Neural crest cell (in vitro differentiated cells): ENCODE results near the gene RIMBP2. TPM values are rescaled to one million over a fixed set of nuclear protein-coding genes. Genes with fewer than 3 reads are reported as not detected.

Experiments
- DNase-seq: peaks from one replicate; pipeline ENCODE4 v3.0.0; 2021; ENCODE audit warnings: low read depth, mixed read lengths, low spot score
- H3K27ac Mint-ChIP-seq: one replicate; pipeline ENCODE4 v1.8.0; 2021; ENCODE audit warnings: mild to moderate bottlenecking, mixed read lengths; ENCODE audit not compliant: unreplicated experiment
- H3K27me3 Mint-ChIP-seq: 2 replicates; pipeline ENCODE4 v1.8.0; 2021; ENCODE audit warnings: low read depth, mild to moderate bottlenecking, mixed read lengths
- H3K36me3 Mint-ChIP-seq: 2 replicates; pipeline ENCODE4 v1.8.0; 2021; ENCODE audit warnings: low read depth, mild to moderate bottlenecking, mixed read lengths
- H3K4me1 Mint-ChIP-seq: 2 replicates; pipeline ENCODE4 v1.8.0; 2021; ENCODE audit warnings: mixed read lengths
- H3K4me3 Mint-ChIP-seq: one replicate; pipeline ENCODE4 v1.8.0; 2021; ENCODE audit warnings: mild to moderate bottlenecking, mixed read lengths
- H3K9me3 Mint-ChIP-seq: 2 replicates; pipeline ENCODE4 v1.8.0; 2021; ENCODE audit warnings: mixed read lengths
- total RNA-seq: library from RNA; stranded (reverse); gene quantifications from 2 replicates; pipeline ENCODE4 v1.2.1, GENCODE V29; 2021
- TF ChIP-seq, protein P1 (sequence below): fragments of 200-600 bp; sonication (generic); conservative IDR thresholded peaks from 2 replicates; pipeline ENCODE4 v1.5.0; 2021; ENCODE audit warnings: antibody characterized with exemption, mild to moderate bottlenecking

RIMBP2 gene
- total RNA-seq, 1 donor from 2014 or later, result 5.9 TPM

DNA sequence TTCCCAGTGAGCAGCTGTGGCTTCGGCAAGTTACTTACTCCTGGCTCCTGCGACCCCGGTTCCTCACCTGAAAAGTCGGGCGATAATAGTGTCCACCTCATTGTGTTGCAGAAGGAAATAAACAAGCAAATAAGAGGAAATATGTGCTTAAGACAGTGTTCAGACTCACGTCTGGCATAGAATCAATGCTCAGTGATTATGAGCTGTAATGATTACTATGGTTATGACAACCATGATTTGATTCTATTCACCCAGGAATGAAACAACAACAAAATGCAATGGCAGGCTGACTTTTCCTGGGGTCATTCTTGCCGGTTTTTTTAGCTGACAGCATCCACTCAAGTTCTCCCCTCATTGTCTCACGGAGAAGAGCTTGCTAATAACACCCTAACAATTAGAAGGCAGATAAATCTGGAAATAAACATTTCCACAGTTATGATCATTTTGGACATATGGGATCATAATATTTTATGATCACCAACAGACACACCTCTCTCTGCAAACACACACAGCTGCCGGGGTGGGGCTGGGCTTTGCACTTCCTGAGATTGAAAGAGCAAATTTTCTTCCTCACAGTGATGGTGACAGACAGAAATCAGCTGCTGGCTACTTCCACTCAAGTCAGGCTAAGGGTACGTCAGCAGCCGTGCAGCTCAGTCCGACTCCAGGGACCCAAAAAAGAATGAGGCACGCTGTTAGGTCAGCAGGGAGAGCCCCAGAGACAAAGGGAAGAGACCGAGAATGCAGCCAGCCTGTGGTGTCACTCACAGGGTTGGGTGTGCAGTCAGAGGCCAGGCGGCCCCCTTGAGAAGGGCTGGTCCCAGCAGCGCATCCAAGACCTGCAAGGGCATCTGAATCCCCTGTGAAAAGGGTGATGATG lies 158.0 kb downstream of the RIMBP2 start:
- Mint-ChIP-seq H3K36me3 (no peaks in the 10 kb centered on the region), H3K27ac (no peak overlapping the region), H3K27me3 (peaks cover 48% of the 10 kb centered on the region), H3K4me3 (no peak overlapping the region), H3K4me1 (no peaks in the 10 kb centered on the region), H3K9me3 (no peaks in the 10 kb centered on the region)
- DNase-seq, result no peak
- TF ChIP-seq, protein P1, sequence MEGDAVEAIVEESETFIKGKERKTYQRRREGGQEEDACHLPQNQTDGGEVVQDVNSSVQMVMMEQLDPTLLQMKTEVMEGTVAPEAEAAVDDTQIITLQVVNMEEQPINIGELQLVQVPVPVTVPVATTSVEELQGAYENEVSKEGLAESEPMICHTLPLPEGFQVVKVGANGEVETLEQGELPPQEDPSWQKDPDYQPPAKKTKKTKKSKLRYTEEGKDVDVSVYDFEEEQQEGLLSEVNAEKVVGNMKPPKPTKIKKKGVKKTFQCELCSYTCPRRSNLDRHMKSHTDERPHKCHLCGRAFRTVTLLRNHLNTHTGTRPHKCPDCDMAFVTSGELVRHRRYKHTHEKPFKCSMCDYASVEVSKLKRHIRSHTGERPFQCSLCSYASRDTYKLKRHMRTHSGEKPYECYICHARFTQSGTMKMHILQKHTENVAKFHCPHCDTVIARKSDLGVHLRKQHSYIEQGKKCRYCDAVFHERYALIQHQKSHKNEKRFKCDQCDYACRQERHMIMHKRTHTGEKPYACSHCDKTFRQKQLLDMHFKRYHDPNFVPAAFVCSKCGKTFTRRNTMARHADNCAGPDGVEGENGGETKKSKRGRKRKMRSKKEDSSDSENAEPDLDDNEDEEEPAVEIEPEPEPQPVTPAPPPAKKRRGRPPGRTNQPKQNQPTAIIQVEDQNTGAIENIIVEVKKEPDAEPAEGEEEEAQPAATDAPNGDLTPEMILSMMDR, result no peak

DNA sequence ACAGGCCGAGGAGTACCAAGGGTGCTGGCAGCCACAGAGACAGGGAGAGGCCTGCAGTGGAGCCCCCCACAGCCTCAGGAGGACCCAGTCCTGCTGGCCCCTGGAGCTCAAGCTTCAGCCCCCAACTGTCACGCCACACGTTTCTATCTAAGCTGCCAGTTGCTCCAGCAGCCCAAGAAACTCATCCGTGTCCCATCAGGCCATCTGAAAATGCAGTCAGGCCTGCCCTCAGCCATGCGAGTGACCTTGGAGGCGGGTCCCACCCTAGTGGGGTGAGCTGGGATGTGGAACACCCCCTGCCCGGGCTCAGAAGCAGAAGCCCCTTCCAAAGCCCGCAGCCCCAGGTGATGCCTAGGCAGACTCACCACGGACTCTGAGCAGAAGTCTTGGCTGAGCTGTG lies 158.9 kb downstream of the RIMBP2 start:
- Mint-ChIP-seq H3K27ac (no peak overlapping the region), H3K9me3 (no peaks in the 10 kb centered on the region), H3K4me1 (no peaks in the 10 kb centered on the region), H3K36me3 (no peaks in the 10 kb centered on the region), H3K4me3 (no peak overlapping the region), H3K27me3 (peaks cover 44% of the 10 kb centered on the region)
- no peak for DNase-seq
- TF ChIP-seq, protein P1, result no peak

DNA sequence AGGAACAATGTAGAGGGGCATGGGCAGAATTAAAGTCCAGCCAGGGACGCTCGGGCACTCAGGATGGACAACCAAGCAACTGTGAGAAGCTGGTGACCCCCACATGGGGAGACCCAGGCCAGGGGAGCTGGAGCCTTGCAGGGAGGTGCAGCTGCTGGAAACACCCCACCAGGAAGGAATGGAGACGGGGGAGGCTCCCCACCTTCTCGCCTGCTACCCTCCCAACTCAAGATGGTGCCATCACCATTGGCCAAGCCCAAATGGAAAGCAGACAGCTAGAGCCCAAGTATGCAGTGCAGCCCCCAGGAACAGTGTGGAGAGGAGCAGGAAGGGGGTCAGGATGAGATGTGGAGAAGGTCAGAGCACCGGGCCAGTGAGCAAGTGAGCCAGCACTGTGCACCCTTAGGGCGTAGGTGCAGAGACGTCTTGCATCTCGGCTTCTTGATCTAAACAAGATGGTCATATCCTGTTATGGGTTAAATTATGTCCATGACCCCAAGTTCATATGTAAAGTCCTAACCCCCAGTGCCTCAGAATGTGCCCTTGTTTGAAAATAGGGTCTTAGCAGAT lies 159.5 kb downstream of the RIMBP2 start:
- H3K27me3 Mint-ChIP-seq, result peaks cover 46% of the 10 kb centered on the region
- DNase-seq, result no peak
- no peaks in the 10 kb centered on the region for H3K9me3 Mint-ChIP-seq
- no peaks in the 10 kb centered on the region for H3K4me1 Mint-ChIP-seq
- H3K4me3 Mint-ChIP-seq, result no peak overlapping the region
- H3K27ac Mint-ChIP-seq, result no peak overlapping the region
- H3K36me3 Mint-ChIP-seq, result no peaks in the 10 kb centered on the region
- TF ChIP-seq, protein P1, result no peak

DNA sequence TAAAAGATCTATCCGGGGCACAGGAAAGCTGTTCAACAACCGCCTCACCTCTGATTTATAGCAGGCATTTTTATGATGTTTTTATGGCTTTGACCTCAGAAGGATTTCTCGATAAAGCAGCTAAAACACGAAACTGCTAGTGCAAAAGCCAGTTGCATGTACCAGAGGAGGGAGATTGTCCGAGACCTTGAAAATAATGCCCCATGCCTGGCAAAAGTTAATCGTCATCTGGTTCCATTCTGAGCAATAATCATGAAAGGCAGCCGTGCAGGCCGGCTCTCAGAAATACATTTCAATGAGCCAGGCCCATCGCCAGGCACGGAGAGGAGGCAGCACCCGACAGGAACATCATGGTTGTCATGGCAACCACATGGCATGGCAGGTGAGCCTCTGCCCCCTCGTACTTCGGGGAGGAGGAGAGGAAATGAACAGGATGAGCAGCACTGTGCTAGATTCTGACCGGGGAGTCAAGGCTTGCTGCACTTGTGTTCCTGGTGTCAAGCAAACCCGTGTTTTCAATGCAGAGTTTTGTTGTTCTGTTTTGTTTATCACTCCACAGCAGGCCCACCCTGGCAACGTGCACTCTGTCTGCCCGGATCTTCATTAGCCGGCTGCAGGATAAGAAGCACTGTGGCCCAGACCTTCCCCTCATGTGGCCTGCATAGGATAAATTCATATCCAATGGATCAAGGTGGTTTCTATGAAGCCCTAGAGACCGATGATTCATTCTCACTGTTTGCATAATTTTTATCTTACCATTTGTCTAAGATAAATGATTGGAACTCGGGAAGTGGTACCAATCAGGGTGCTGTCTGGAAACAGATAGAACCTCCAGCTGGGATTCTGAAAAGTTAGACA lies 160.2 kb downstream of the RIMBP2 start:
- Mint-ChIP-seq H3K27ac (no peak overlapping the region), H3K4me3 (no peak overlapping the region), H3K36me3 (no peaks in the 10 kb centered on the region), H3K9me3 (no peaks in the 10 kb centered on the region), H3K4me1 (no peaks in the 10 kb centered on the region), H3K27me3 (peaks cover 43% of the 10 kb centered on the region)
- no peak for DNase-seq
- TF ChIP-seq, protein P1, result no peak

DNA sequence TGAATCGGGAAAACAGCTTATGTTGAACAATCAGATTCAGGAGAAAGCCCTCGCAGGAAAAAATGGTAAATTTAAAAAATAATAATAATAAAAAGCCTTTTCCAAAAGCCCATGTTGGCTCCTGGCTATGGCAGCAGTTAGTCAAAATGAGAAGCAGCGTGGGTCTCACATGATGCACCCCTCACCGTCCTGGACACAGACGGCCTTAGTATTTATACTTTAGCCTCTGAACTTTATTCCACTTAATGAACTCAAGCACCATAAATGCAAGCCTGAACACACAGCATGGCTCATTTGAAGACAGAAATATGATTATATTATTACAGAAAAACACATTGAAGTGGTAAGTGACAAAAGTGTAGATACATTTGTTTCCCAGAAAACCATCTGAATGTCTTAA lies 160.9 kb downstream of the RIMBP2 start:
- TF ChIP-seq, protein P1, result no peak
- Mint-ChIP-seq H3K27ac (no peak overlapping the region), H3K27me3 (peaks cover 37% of the 10 kb centered on the region), H3K4me1 (no peaks in the 10 kb centered on the region), H3K36me3 (no peaks in the 10 kb centered on the region), H3K9me3 (no peaks in the 10 kb centered on the region), H3K4me3 (no peak overlapping the region)
- DNase-seq, result no peak
